DMS114 treated with DMSO at 0.1 percent for 48 hours (cell line): Measurements from ENCODE around the gene COL8A1.

ENCODE experiments used
- DNase-seq: peaks from one replicate; lab custom pipeline; 2025; ENCODE audit not compliant: unreplicated experiment; lab: John Stamatoyannopoulos, UW

Gene COL8A1

GRCh38 chr3:99668044-99668443, 29.6 kb downstream of the COL8A1 start:
- DNase-seq = no peak

- no peak for DNase-seq
Measured at GRCh38 chr3:99669879-99670555, 31.6 kb downstream of the COL8A1 start.

GRCh38 chr3:99670556-99670950, 32.2 kb downstream of the COL8A1 start:
- DNase-seq = no peak

- DNase-seq = no peak
Measured at GRCh38 chr3:99674086-99674789, 35.8 kb downstream of the COL8A1 start.

- no peak for DNase-seq
Measured at GRCh38 chr3:99678023-99678422, 39.6 kb downstream of the COL8A1 start.

GRCh38 chr3:99678896-99679295, 40.5 kb downstream of the COL8A1 start:
- no peak for DNase-seq

- no peak for DNase-seq
Measured at GRCh38 chr3:99681512-99681911, 43.1 kb downstream of the COL8A1 start.

GRCh38 chr3:99681976-99682375, 43.6 kb downstream of the COL8A1 start:
- no peak for DNase-seq

GRCh38 chr3:99683465-99683864, 45.1 kb downstream of the COL8A1 start:
- DNase-seq = no peak

GRCh38 chr3:99683876-99684275, 45.5 kb downstream of the COL8A1 start:
- DNase-seq = no peak

GRCh38 chr3:99684644-99685043, 46.2 kb downstream of the COL8A1 start:
- DNase-seq = no peak

GRCh38 chr3:99686469-99686868, 48.1 kb downstream of the COL8A1 start:
- DNase-seq = no peak

- DNase-seq = peak; percentile 10
Measured at GRCh38 chr3:99686955-99687612, 48.7 kb downstream of the COL8A1 start.

- DNase-seq = no peak
Measured at GRCh38 chr3:99690761-99691369, 52.5 kb downstream of the COL8A1 start.

- DNase-seq = no peak
Measured at GRCh38 chr3:99693636-99694035, 55.2 kb downstream of the COL8A1 start.

GRCh38 chr3:99696497-99696896, 58.1 kb downstream of the COL8A1 start:
- DNase-seq = no peak

- no peak for DNase-seq
Measured at GRCh38 chr3:99697250-99697649, 58.9 kb downstream of the COL8A1 start.

GRCh38 chr3:99698932-99699331, 60.5 kb downstream of the COL8A1 start:
- DNase-seq = no peak

GRCh38 chr3:99699841-99700240, 61.4 kb downstream of the COL8A1 start:
- DNase-seq = no peak

GRCh38 chr3:99700631-99701268, 62.4 kb downstream of the COL8A1 start:
- DNase-seq = no peak
